ENCODE measurements around the gene PLEKHA5.

DNA sequence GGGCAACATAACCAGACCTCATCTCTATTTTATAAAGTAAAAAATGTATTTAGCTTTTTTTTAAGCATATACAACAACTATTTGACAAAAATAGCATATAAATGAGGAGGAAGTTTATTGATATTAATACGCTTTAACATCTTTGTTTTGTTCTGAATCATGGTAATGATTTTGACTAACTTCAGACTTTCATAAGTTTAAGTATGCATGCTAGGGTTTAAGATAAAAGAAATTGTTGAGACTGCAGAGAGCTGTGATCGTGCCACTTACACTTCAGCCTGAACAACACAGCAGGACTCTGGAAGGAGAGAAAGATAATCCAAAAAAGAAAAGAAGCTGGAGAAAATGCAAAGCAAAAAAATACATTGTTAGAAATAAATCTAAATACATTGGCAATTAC is 221.8 kb downstream of the PLEKHA5 start:
- TF ChIP-seq EZH2phosphoT487 (IDR thresholded peaks at IDR 0.05; ENCODE audit: borderline replicate concordance, low read length): no peak
- TF ChIP-seq, protein P1, sequence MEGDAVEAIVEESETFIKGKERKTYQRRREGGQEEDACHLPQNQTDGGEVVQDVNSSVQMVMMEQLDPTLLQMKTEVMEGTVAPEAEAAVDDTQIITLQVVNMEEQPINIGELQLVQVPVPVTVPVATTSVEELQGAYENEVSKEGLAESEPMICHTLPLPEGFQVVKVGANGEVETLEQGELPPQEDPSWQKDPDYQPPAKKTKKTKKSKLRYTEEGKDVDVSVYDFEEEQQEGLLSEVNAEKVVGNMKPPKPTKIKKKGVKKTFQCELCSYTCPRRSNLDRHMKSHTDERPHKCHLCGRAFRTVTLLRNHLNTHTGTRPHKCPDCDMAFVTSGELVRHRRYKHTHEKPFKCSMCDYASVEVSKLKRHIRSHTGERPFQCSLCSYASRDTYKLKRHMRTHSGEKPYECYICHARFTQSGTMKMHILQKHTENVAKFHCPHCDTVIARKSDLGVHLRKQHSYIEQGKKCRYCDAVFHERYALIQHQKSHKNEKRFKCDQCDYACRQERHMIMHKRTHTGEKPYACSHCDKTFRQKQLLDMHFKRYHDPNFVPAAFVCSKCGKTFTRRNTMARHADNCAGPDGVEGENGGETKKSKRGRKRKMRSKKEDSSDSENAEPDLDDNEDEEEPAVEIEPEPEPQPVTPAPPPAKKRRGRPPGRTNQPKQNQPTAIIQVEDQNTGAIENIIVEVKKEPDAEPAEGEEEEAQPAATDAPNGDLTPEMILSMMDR (IDR thresholded peaks at IDR 0.05; ENCODE audit: low read depth, low read length, poor library complexity, severe bottlenecking): no peak
